ENCODE results near the gene INSR.
A peak's percentile ranks its signal among the peaks of the same experiment; 100 is the strongest.

Gene INSR

GRCh38 chr19:7288131-7288530 lies 6.1 kb downstream of the INSR start:
- no peak for DNase-seq (ENCODE audit: low read depth in 2 of 2)
- H3K4me3 ChIP-seq (replicated peaks in 1 of 2; ENCODE audit: low read depth in 2 of 2, low read length in 2 of 2) = no peak overlapping the region

GRCh38 chr19:7287722-7288121 lies 6.5 kb downstream of the INSR start:
- no peak for DNase-seq (ENCODE audit: low read depth in 2 of 2)
- H3K4me3 ChIP-seq (replicated peaks in 1 of 2; ENCODE audit: low read depth in 2 of 2, low read length in 2 of 2) = no peak overlapping the region
- no peak for TF ChIP-seq CTCF (IDR thresholded peaks at IDR 0.05; ENCODE audit: low read depth, low read length)

More at GRCh38 chr19:7288131-7288530, 6.1 kb downstream of the INSR start:
- no peak for TF ChIP-seq CTCF (IDR thresholded peaks at IDR 0.05; ENCODE audit: low read depth, low read length)

GRCh38 chr19:7280940-7281666 lies 13.1 kb downstream of the INSR start:
- no peak overlapping the region for H3K4me3 ChIP-seq (replicated peaks in 1 of 2; ENCODE audit: low read depth in 2 of 2, low read length in 2 of 2)
- no peak for TF ChIP-seq CTCF (IDR thresholded peaks at IDR 0.05; ENCODE audit: low read depth, low read length)
- no peak for DNase-seq (ENCODE audit: low read depth in 2 of 2)

DNA sequence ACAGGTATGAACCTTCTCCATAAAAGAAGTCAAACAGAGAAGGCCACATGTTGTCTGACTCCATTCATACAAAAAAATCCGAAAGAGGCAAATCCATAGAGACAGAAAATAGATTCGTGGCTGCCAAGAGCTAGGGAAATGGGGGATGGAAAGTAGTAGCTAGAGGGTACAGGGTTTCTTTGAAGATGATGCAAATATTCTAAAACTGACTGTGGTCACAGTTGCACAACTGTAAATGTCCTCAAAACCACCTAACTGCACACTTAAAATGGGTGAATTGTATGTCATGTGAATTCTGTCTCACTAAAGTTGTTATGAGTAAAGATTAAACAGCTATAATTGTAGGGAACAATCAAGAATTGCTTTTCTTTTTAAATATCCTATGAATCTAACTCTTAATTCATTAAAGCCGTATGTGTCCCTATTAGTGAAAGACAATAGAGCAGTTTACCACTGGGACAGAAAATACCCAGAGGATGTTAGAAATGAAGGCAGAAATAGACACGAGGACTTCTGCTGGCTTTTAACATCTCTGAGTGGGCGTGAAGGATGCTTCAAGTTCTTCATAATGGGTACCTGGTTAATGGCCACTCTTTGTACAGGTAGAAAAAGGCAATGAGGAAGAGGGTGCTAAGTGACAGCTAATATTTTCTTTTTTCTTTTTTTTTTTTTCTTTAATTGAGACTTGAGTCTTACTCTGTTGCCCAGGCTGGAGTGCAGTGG lies 21.2 kb downstream of the INSR start:
- H3K4me3 ChIP-seq (replicated peaks in 1 of 2; ENCODE audit: low read depth in 2 of 2, low read length in 2 of 2) = no peak overlapping the region
- no peak for TF ChIP-seq CTCF (IDR thresholded peaks at IDR 0.05; ENCODE audit: low read depth, low read length)
- peak; percentile 20 to 21 for DNase-seq (ENCODE audit: low read depth in 2 of 2)

- no peak for DNase-seq (ENCODE audit: low read depth in 2 of 2)
- no peak for TF ChIP-seq CTCF (IDR thresholded peaks at IDR 0.05; ENCODE audit: low read depth, low read length)
- H3K4me3 ChIP-seq (replicated peaks in 1 of 2; ENCODE audit: low read depth in 2 of 2, low read length in 2 of 2) = no peak overlapping the region
Observed at GRCh38 chr19:7268705-7269098, 25.5 kb downstream of the INSR start.

DNA sequence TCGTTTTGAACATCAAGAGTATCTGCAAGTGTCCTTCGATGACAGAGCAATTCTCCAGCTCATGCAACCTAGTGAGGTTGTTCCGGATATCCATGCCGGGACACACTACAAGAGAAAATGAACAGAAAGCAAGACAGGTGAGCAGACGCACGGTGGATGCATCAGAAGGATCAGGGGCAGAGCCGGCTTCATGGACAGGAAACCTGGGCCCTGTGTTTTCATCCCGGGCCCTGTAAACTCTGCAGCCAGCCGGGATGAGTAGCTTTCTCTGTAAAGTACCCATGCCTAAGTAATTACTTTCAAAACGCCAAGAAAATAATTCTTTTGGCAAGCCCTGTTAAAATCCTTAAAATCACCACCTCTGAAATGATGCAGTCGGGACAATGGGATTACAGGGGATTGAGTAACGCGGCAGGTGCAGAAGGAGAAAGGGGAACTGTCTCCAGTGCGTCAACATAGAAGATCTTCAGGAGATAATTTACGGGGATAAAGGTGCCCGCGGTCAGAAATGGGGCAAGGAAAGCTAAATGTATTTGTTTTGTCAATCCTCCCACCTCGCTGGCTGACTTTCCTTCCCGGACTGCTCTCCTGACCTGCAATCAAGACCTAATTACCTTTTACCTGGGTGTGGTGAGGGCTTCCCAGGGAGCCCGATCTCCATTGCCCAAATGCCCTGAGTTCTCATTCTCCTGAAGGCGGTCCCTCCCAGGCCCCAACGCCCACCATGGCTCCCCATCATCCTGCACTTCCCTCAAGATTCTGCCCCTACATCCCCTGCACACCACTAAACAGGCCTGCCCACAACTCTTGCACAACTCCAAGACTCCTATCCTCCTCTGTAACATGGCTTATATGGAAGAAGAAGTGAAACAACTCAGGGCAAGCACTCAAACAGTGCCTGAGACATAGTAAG lies 26.2 kb downstream of the INSR start:
- H3K4me3 ChIP-seq (replicated peaks in 1 of 2; ENCODE audit: low read depth in 2 of 2, low read length in 2 of 2) = no peak overlapping the region
- DNase-seq (ENCODE audit: low read depth in 2 of 2) = no peak
- TF ChIP-seq CTCF (IDR thresholded peaks at IDR 0.05; ENCODE audit: low read depth, low read length) = no peak
